Measurements from ENCODE around the gene ANXA3.

The ANXA3 gene

GRCh38 chr4:78552389-78553042 lies 946 bp downstream of the ANXA3 start:
- in situ Hi-C loops (cut with MboI; ENCODE audit: low sequenced_read_pairs, unreplicated experiment) = no loop called here
- no peak for DNase-seq (ENCODE audit: low spot score)
- TF ChIP-seq CTCF (IDR thresholded peaks at IDR 0.05; ENCODE audit: borderline replicate concordance, control extremely low read depth, extremely low read depth, insufficient read depth, missing control alignments) = no peak

- no peak for DNase-seq (ENCODE audit: low spot score)
- TF ChIP-seq CTCF (IDR thresholded peaks at IDR 0.05; ENCODE audit: borderline replicate concordance, control extremely low read depth, extremely low read depth, insufficient read depth, missing control alignments) = no peak
- in situ Hi-C loops (cut with MboI; ENCODE audit: low sequenced_read_pairs, unreplicated experiment) = no loop called here
Measured at GRCh38 chr4:78553043-78553396, 1.4 kb downstream of the ANXA3 start.

GRCh38 chr4:78553529-78554060 lies 2.0 kb downstream of the ANXA3 start:
- TF ChIP-seq CTCF (IDR thresholded peaks at IDR 0.05; ENCODE audit: borderline replicate concordance, control extremely low read depth, extremely low read depth, insufficient read depth, missing control alignments) = no peak
- in situ Hi-C loops (cut with MboI; ENCODE audit: low sequenced_read_pairs, unreplicated experiment) = no loop called here
- no peak for DNase-seq (ENCODE audit: low spot score)

GRCh38 chr4:78556665-78557064 lies 5.1 kb downstream of the ANXA3 start:
- in situ Hi-C loops (cut with MboI; ENCODE audit: low sequenced_read_pairs, unreplicated experiment) = no loop called here
- no peak for TF ChIP-seq CTCF (IDR thresholded peaks at IDR 0.05; ENCODE audit: borderline replicate concordance, control extremely low read depth, extremely low read depth, insufficient read depth, missing control alignments)
- no peak for DNase-seq (ENCODE audit: low spot score)

GRCh38 chr4:78557841-78558240 lies 6.3 kb downstream of the ANXA3 start:
- TF ChIP-seq CTCF (IDR thresholded peaks at IDR 0.05; ENCODE audit: borderline replicate concordance, control extremely low read depth, extremely low read depth, insufficient read depth, missing control alignments) = no peak
- DNase-seq (ENCODE audit: low spot score) = no peak
- in situ Hi-C loops (cut with MboI; ENCODE audit: low sequenced_read_pairs, unreplicated experiment) = no loop called here

- DNase-seq (ENCODE audit: low spot score) = no peak
- TF ChIP-seq CTCF (IDR thresholded peaks at IDR 0.05; ENCODE audit: borderline replicate concordance, control extremely low read depth, extremely low read depth, insufficient read depth, missing control alignments) = no peak
- in situ Hi-C loops (cut with MboI; ENCODE audit: low sequenced_read_pairs, unreplicated experiment) = no loop called here
Measured at GRCh38 chr4:78558410-78558809, 6.8 kb downstream of the ANXA3 start.
